GM12865 (cell line): ENCODE measurements around the gene ADCY9.

ENCODE experiments used
- DNase-seq: peaks from one replicate; pipeline ENCODE4 v3.0.0; 2010; ENCODE audit warnings: low read depth
- H3K4me3 ChIP-seq: 2 replicates; pipeline ENCODE4 v1.5.1; 2011; ENCODE audit warnings: mild to moderate bottlenecking, low read depth, low read length, control low read depth
- TF ChIP-seq, protein P1 (sequence below): IDR thresholded peaks from 2 replicates; pipeline ENCODE4 v1.5.1; 2011; ENCODE audit warnings: low read length, control low read depth, low read depth, inconsistent platforms; ENCODE audit not compliant: insufficient read depth; ENCODE audit errors: missing control alignments

Gene ADCY9

DNA sequence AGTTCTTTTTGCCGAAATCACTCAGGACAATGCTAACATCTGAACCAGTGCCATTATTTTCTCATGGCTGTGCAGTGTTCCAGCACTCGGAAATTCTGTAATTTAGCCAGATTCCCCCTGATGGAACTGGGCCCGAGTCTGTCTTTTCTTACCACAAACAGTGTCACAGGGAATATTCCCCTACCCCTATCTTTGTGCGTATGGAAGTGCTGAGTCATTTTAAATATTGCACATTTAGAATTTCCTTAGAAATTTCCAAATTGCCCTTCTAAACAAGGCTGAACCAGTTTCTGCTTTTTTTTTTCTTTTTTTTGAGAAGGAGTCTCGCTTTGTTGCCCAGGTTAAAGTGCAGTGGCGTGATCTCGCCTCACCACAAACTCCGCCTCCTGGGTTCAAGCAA is 147.7 kb downstream of the ADCY9 start:
- TF ChIP-seq, protein P1, sequence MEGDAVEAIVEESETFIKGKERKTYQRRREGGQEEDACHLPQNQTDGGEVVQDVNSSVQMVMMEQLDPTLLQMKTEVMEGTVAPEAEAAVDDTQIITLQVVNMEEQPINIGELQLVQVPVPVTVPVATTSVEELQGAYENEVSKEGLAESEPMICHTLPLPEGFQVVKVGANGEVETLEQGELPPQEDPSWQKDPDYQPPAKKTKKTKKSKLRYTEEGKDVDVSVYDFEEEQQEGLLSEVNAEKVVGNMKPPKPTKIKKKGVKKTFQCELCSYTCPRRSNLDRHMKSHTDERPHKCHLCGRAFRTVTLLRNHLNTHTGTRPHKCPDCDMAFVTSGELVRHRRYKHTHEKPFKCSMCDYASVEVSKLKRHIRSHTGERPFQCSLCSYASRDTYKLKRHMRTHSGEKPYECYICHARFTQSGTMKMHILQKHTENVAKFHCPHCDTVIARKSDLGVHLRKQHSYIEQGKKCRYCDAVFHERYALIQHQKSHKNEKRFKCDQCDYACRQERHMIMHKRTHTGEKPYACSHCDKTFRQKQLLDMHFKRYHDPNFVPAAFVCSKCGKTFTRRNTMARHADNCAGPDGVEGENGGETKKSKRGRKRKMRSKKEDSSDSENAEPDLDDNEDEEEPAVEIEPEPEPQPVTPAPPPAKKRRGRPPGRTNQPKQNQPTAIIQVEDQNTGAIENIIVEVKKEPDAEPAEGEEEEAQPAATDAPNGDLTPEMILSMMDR = no peak
- DNase-seq = no peak
- H3K4me3 ChIP-seq = no peak overlapping the region

- DNase-seq = no peak
- H3K4me3 ChIP-seq = no peak overlapping the region
- TF ChIP-seq, protein P1 = no peak
Observed at GRCh38 chr16:3966681-3967080, 149.6 kb downstream of the ADCY9 start.

DNA sequence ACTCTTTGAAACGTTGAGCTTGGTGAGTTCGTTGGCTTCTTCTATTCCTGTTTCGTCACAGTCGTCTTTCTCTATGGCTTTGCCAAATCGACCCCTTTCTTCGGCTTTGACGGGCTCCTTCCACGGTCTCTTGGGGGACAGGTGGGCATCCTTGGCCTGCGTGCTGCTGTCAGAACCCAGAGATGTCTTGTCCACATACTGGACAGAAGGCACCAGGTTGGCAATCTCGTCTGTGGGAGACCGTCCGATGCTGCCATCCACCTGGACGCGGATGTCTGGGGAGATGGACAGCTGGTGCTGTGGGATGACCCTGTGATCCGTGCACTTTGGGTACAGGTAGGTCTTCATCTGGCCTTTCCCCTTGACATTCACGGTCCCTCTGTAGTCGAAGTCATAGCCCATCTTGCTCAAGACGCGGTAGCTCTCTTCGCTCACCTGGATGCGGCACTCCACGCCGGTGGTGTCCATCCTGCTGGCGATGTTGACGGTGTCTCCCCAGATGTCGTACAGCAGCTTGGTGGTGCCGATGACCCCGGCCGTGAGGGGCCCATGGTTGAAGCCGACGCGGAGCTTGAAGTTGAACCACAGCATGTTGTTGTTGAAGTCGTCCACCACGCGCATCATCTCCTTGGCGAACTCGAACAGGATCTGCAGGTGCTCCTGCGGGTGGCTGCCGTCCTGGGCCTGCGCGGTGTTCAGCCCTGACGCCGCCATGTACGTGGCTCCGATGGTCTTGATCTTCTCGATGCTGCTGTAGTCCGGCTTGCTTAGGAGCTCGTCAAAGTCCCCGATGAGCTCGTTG is 150.3 kb downstream of the ADCY9 start:
- TF ChIP-seq, protein P1 = no peak
- H3K4me3 ChIP-seq = no peak overlapping the region
- no peak for DNase-seq

- H3K4me3 ChIP-seq = no peak overlapping the region
- no peak for DNase-seq
- TF ChIP-seq, protein P1 = no peak
Observed at GRCh38 chr16:3965306-3965705, 150.9 kb downstream of the ADCY9 start.

- no peak for DNase-seq
- H3K4me3 ChIP-seq = no peak overlapping the region
- TF ChIP-seq, protein P1 = no peak
Observed at GRCh38 chr16:3964686-3965290, 151.5 kb downstream of the ADCY9 start.

DNA sequence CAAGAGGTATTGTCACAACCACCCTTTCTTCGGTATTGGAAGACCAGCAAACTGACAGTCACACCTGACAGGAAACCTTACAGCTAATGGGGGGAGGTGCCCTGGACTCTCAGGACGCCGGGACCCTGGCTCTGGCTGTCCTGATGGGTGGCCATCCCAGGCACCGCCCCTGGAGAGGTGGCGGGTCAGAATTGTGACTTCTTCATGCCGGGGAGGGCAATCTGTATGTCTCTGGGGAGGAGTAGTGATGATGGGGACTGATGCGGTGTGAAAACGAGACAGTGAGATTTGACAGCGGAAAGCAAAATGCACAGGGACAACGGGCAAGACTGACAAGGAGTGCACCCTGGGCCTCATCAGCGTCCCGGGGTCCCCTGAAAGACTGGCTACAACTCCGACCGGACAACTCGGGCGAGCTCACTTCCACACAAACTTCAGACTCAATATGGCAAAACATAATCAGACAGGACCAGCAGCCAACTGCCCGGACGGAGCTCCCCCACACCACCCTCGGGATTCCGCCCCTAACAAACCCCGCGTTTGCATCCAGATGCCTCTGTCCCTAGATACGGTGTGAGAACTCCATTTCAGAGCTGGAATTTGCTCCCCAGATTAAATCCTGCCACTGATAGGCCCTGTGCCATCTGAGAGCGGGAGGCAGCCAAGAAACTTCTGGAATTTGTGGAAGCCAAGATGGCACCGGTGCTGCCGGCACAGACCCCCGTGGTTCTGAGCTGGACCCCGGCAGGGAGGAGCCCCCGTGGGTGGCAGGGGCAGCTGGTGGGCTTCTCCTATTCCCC is 152.2 kb downstream of the ADCY9 start:
- TF ChIP-seq, protein P1 = no peak
- H3K4me3 ChIP-seq = no peak overlapping the region
- no peak for DNase-seq
